IPS-15b (cell line): ENCODE data around the gene ACAA2.

ENCODE experiments used
- H3K27me3 ChIP-seq: one replicate; pipeline ENCODE4 v1.6.1; 2013; ENCODE audit warnings: low read length; ENCODE audit not compliant: control insufficient read depth, insufficient read depth
- H3K36me3 ChIP-seq: one replicate; pipeline ENCODE4 v1.6.1; 2013; ENCODE audit warnings: low read length; ENCODE audit not compliant: control insufficient read depth, insufficient read depth
- H3K4me1 ChIP-seq: one replicate; pipeline ENCODE4 v1.6.1; 2013; ENCODE audit warnings: mild to moderate bottlenecking, low read length; ENCODE audit not compliant: control insufficient read depth, insufficient read depth
- H3K4me3 ChIP-seq: one replicate; pipeline ENCODE4 v1.5.1; 2013; ENCODE audit warnings: low read depth, low read length
- H3K9ac ChIP-seq: one replicate; pipeline ENCODE4 v1.6.1; 2013; ENCODE audit warnings: low read depth, mild to moderate bottlenecking, low read length
- H3K9me3 ChIP-seq: one replicate; pipeline ENCODE4 v1.6.1; 2013; ENCODE audit warnings: mild to moderate bottlenecking, low read length; ENCODE audit not compliant: control insufficient read depth, insufficient read depth

Gene ACAA2

DNA sequence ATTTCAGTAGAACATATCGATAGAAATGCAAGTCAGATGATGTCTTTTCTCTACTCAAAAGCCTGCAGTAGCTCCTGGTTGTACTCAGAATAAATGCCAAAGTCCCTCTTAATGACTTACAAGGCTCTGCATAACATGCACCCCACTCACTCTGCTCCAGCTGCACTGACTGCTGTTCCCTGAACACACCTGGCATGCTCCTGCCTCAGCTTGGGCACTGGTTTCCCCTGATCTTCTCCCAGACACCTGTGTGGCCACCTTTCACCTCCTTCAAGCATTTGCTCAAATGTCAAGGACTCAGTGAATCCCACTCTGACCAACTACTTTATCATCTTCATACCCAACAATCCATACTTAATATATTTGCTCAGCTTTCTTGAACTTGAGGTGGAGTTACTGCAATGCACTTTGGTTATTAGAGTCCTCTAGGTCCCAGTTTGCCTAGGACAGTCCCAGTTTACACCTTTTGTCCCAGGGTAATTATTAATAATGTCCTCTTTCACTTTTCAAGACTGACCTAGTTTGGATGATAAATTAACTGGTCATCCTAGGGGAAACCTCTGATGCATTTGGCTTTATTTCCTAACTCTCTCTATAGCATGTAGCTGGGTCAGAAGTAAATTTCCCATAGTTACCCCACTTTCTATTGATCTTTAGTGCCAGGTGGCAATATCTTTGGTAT lies 44.1 kb downstream of the ACAA2 start:
- Histone ChIP-seq H3K4me1 (peaks cover 3% of the 10 kb centered on the region), H3K36me3 (no peaks in the 10 kb centered on the region), H3K27me3 (no peaks in the 10 kb centered on the region), H3K4me3 (no peak overlapping the region), H3K9ac (no peak overlapping the region), H3K9me3 (no peaks in the 10 kb centered on the region)

GRCh38 chr18:49768051-49768391 lies 45.3 kb downstream of the ACAA2 start:
- Histone ChIP-seq H3K4me1 (peaks cover 3% of the 10 kb centered on the region), H3K27me3 (no peaks in the 10 kb centered on the region), H3K9me3 (no peaks in the 10 kb centered on the region), H3K9ac (no peak overlapping the region), H3K36me3 (no peaks in the 10 kb centered on the region), H3K4me3 (no peak overlapping the region)

- H3K27me3 ChIP-seq: no peaks in the 10 kb centered on the region
- peaks cover 3% of the 10 kb centered on the region for H3K4me1 ChIP-seq
- no peaks in the 10 kb centered on the region for H3K36me3 ChIP-seq
- no peak overlapping the region for H3K4me3 ChIP-seq
- H3K9ac ChIP-seq: no peak overlapping the region
- no peaks in the 10 kb centered on the region for H3K9me3 ChIP-seq
Observed at GRCh38 chr18:49767111-49768050, 46.0 kb downstream of the ACAA2 start.

DNA sequence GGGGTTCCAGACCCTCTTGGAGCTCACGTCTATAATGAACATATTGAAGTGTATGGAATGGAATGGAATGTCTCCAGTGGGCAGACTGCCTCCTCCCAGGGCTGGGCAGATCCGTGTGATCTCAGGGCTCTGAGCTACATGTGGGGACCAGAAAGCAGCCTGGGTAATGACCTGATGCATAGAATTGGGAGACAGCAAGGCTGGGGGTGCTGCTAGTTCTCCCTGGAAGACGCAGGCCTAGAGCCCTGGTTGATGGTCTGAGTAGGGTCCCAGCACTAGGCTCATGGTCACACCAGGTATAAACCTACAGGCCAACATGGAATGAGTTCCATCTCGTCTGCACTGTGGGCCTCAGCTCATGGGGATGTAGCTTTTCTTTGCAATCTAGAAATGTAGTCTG lies 46.7 kb downstream of the ACAA2 start:
- H3K4me1 ChIP-seq: peaks cover 3% of the 10 kb centered on the region
- H3K9me3 ChIP-seq: no peaks in the 10 kb centered on the region
- no peak overlapping the region for H3K4me3 ChIP-seq
- H3K27me3 ChIP-seq: no peaks in the 10 kb centered on the region
- no peak overlapping the region for H3K9ac ChIP-seq
- H3K36me3 ChIP-seq: no peaks in the 10 kb centered on the region

GRCh38 chr18:49764032-49764431 lies 49.3 kb downstream of the ACAA2 start:
- H3K9ac ChIP-seq: no peak overlapping the region
- H3K4me1 ChIP-seq: peaks cover 9% of the 10 kb centered on the region
- no peaks in the 10 kb centered on the region for H3K36me3 ChIP-seq
- no peak overlapping the region for H3K4me3 ChIP-seq
- no peaks in the 10 kb centered on the region for H3K9me3 ChIP-seq
- H3K27me3 ChIP-seq: no peaks in the 10 kb centered on the region

DNA sequence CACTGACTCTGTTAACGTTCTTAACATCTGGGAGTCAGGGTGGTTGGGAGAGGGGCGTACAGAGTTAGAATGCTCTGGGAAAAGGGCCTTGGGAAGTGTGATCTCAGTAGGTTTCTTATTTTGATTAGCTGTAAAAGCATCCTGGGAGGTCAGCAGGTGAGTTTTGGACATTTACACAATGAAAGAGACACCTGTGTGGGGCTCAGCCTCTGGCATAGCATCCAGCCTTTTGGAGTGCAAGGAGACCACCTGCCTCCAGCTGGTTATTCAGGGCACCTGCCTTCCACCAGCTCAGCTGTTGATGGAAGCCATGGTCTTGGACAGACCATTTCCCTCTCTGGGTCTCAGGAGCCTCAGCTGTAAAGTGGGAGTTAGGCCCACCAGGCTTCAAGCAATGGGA lies 49.7 kb downstream of the ACAA2 start:
- Histone ChIP-seq H3K36me3 (no peaks in the 10 kb centered on the region), H3K9me3 (no peaks in the 10 kb centered on the region), H3K27me3 (no peaks in the 10 kb centered on the region), H3K9ac (no peak overlapping the region), H3K4me1 (peaks cover 11% of the 10 kb centered on the region), H3K4me3 (no peak overlapping the region)

DNA sequence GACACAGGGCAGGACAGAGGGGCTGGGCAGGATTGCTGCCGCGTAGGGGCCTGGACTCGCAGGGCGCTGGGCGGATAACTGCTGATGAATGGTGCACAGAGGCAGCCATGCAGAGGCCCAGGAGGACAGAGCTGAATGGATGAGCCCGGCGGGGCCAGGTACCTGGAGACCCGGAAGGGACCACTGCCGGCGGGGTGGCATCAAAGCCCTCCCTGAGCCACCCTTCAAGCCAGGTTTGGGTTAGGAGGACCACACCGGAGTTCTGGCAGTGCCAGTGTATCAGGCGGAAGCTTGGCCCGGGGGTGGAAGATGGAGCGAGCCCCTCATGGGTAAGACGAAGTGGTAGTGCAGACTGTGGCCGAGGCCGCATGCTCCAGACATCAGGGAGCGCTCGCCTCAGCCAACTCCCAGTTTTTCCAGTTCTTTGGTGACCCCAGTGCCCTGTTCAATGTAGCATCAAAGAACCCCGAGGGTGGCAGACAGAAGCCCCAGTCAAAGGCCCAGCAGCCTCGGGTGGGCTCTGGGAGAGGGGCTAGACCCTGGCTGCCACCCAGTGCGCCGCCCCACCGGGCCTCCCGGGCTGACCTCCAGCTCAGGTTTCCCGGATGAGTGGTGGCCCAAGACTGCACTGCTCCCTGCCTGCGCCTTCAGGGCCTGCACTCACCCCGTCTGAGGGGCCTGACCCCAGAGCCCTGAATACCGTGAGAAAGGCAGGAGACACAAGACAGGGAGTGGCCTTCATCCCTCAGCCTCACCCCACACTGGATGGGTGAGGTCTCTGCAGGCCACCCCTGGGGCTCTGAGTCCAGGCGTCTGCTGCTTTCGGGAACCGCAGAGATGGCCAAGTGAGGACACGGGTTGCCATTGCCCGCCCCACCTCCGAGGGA lies 50.9 kb downstream of the ACAA2 start:
- Histone ChIP-seq H3K9me3 (no peaks in the 10 kb centered on the region), H3K27me3 (no peaks in the 10 kb centered on the region), H3K4me1 (peaks cover 12% of the 10 kb centered on the region), H3K36me3 (no peaks in the 10 kb centered on the region), H3K9ac (no peak overlapping the region), H3K4me3 (no peak overlapping the region)

- H3K9me3 ChIP-seq: no peaks in the 10 kb centered on the region
- H3K4me1 ChIP-seq: peaks cover 12% of the 10 kb centered on the region
- no peak overlapping the region for H3K9ac ChIP-seq
- H3K27me3 ChIP-seq: no peaks in the 10 kb centered on the region
- no peaks in the 10 kb centered on the region for H3K36me3 ChIP-seq
- no peak overlapping the region for H3K4me3 ChIP-seq
Observed at GRCh38 chr18:49761771-49762170, 51.6 kb downstream of the ACAA2 start.

- Histone ChIP-seq H3K4me3 (no peak overlapping the region), H3K36me3 (no peaks in the 10 kb centered on the region), H3K4me1 (peaks cover 12% of the 10 kb centered on the region), H3K9ac (no peak overlapping the region), H3K9me3 (no peaks in the 10 kb centered on the region), H3K27me3 (no peaks in the 10 kb centered on the region)
Observed at GRCh38 chr18:49758263-49758610, 55.1 kb downstream of the ACAA2 start.

- Histone ChIP-seq H3K4me3 (no peak overlapping the region), H3K36me3 (no peaks in the 10 kb centered on the region), H3K9me3 (no peaks in the 10 kb centered on the region), H3K27me3 (no peaks in the 10 kb centered on the region), H3K4me1 (peaks cover 12% of the 10 kb centered on the region), H3K9ac (no peak overlapping the region)
Observed at GRCh38 chr18:49757513-49758262, 55.6 kb downstream of the ACAA2 start.

- Histone ChIP-seq H3K9me3 (no peaks in the 10 kb centered on the region), H3K27me3 (no peaks in the 10 kb centered on the region), H3K4me1 (peaks cover 12% of the 10 kb centered on the region), H3K4me3 (no peak overlapping the region), H3K36me3 (no peaks in the 10 kb centered on the region), H3K9ac (no peak overlapping the region)
Observed at GRCh38 chr18:49756671-49757362, 56.5 kb downstream of the ACAA2 start.
